Measurements from ENCODE around the gene GPSM1.

DNA sequence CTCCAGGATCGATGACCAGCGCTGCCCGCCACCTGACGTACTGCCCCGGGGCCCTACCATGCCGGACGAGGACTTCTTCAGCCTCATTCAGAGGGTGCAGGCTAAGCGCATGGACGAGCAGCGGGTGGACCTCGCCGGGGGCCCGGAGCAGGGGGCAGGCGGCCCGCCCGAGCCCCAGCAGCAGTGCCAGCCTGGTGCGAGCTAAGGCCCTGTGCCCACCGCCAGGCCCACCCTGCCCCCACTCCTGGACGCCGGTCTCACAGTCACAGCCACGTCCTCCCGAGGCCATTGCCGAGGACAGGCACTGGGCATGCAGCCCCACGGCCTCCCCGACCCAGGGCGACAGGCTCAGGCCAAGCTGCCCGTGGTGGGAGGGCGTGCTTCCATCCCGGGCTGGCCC lies 30.7 kb downstream of the GPSM1 start:
- TF ChIP-seq, protein P1, sequence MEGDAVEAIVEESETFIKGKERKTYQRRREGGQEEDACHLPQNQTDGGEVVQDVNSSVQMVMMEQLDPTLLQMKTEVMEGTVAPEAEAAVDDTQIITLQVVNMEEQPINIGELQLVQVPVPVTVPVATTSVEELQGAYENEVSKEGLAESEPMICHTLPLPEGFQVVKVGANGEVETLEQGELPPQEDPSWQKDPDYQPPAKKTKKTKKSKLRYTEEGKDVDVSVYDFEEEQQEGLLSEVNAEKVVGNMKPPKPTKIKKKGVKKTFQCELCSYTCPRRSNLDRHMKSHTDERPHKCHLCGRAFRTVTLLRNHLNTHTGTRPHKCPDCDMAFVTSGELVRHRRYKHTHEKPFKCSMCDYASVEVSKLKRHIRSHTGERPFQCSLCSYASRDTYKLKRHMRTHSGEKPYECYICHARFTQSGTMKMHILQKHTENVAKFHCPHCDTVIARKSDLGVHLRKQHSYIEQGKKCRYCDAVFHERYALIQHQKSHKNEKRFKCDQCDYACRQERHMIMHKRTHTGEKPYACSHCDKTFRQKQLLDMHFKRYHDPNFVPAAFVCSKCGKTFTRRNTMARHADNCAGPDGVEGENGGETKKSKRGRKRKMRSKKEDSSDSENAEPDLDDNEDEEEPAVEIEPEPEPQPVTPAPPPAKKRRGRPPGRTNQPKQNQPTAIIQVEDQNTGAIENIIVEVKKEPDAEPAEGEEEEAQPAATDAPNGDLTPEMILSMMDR (IDR thresholded peaks at IDR 0.05): no peak
- TF ChIP-seq POLR2A (IDR thresholded peaks at IDR 0.05) (no peak), EP300 (IDR thresholded peaks at IDR 0.05) (no peak)

Data from tibial nerve (tissue), 4 donors.